ENCODE results near the gene TSPYL1. TPM values are rescaled to one million over a fixed set of nuclear protein-coding genes. Genes with fewer than 3 reads are reported as not detected.

The TSPYL1 gene
- total RNA-seq, 1 donor from 2014 or later = 101 TPM

GRCh38 chr6:116229287-116229913, 50.3 kb downstream of the TSPYL1 start:
- H3K36me3 Mint-ChIP-seq (ENCODE audit: insufficient read depth) = peaks cover 8% of the 10 kb centered on the region
- no peaks in the 10 kb centered on the region for H3K9me3 Mint-ChIP-seq (ENCODE audit: low read depth)
- no peak for DNase-seq (ENCODE audit: low spot score, unreplicated experiment)
- H3K27ac Mint-ChIP-seq = no peak overlapping the region
- H3K27me3 Mint-ChIP-seq = no peaks in the 10 kb centered on the region
- H3K4me1 Mint-ChIP-seq (ENCODE audit: low read depth) = no peaks in the 10 kb centered on the region
- H3K4me3 Mint-ChIP-seq (ENCODE audit: low read depth) = no peak overlapping the region
- no peak for TF ChIP-seq CTCF (IDR thresholded peaks at IDR 0.05; ENCODE audit: unreplicated experiment)

Other genes starting within 250 kb of the TSPYL1 start
- 8.6 and 8.8 TPM in 2 replicates for gene FRK, start 219.0 kb downstream of the TSPYL1 start, total RNA-seq
- 54.9 and 57.7 TPM in 2 replicates for gene NT5DC1, start 179.1 kb downstream of the TSPYL1 start, total RNA-seq
- not detected in 2 replicates for gene COL10A1, start 153.8 kb downstream of the TSPYL1 start, total RNA-seq
- 69.0 and 72.1 TPM in 2 replicates for gene TSPYL4, start 25.9 kb downstream of the TSPYL1 start, total RNA-seq
- 20.4 and 21.4 TPM in 2 replicates for gene DSE, start 91.0 kb upstream of the TSPYL1 start, total RNA-seq
- gene CALHM6, start 181.4 kb upstream of the TSPYL1 start, total RNA-seq = 0.75 and 1.2 TPM in 2 replicates
- 0.05 and 0.09 TPM in 2 replicates for gene CALHM5, start 231.7 kb upstream of the TSPYL1 start, total RNA-seq